ENCODE measurements around the gene GALNT5. TPM values are rescaled to one million over a fixed set of nuclear protein-coding genes. Genes with fewer than 3 reads are reported as not detected.

GALNT5 gene
- 0.19 TPM for total RNA-seq
- long read RNA-seq = 0 reads

GRCh38 chr2:157257312-157258252, at the start of gene GALNT5:
TSS of gene GALNT5 (plus strand) at chr2:157257705. CDS start at chr2:157258083, 378 bp downstream.
- no peak within 1 kb of the TSS for H3K27ac ChIP-seq (replicated peaks)
- no peaks in the 10 kb centered on the region for H3K9me3 ChIP-seq (replicated peaks)
- no peaks in the 10 kb centered on the region for H3K27me3 ChIP-seq (ENCODE audit: low read depth)
- no peak for DNase-seq
- peaks cover 22% of the 10 kb centered on the region for H3K4me1 ChIP-seq
- TF ChIP-seq CTCF (IDR thresholded peaks at IDR 0.05; ENCODE audit: borderline replicate concordance) = no peak
- peak within 1 kb of the TSS; percentile 52 for H3K4me3 ChIP-seq
- no peaks in the 10 kb centered on the region for H3K36me3 ChIP-seq
- intact Hi-C loops (cut with micrococcal nuclease) = no loop called here

- TF ChIP-seq CTCF (IDR thresholded peaks at IDR 0.05; ENCODE audit: borderline replicate concordance) = no peak
- Histone ChIP-seq H3K27me3 (ENCODE audit: low read depth) (no peaks in the 10 kb centered on the region), H3K9me3 (replicated peaks) (no peaks in the 10 kb centered on the region), H3K27ac (replicated peaks) (no peak overlapping the region), H3K36me3 (no peaks in the 10 kb centered on the region), H3K4me3 (no peak overlapping the region), H3K4me1 (no peaks in the 10 kb centered on the region)
- DNase-seq = no peak
- intact Hi-C loops (cut with micrococcal nuclease) = no loop called here
These were observed 41.1 kb upstream of the GALNT5 start for GRCh38 chr2:157216286-157216965.

GRCh38 chr2:157217409-157217808, 40.1 kb upstream of the GALNT5 start:
- intact Hi-C loops (cut with micrococcal nuclease) = no loop called here
- Histone ChIP-seq H3K27ac (replicated peaks) (no peak overlapping the region), H3K4me1 (no peaks in the 10 kb centered on the region), H3K36me3 (no peaks in the 10 kb centered on the region), H3K27me3 (ENCODE audit: low read depth) (no peaks in the 10 kb centered on the region), H3K9me3 (replicated peaks) (no peaks in the 10 kb centered on the region), H3K4me3 (no peak overlapping the region)
- no peak for TF ChIP-seq CTCF (IDR thresholded peaks at IDR 0.05; ENCODE audit: borderline replicate concordance)
- DNase-seq = no peak

GRCh38 chr2:157218911-157219310, 38.6 kb upstream of the GALNT5 start:
- H3K9me3 ChIP-seq (replicated peaks) = no peaks in the 10 kb centered on the region
- no peak for TF ChIP-seq CTCF (IDR thresholded peaks at IDR 0.05; ENCODE audit: borderline replicate concordance)
- DNase-seq = no peak
- intact Hi-C loops (cut with micrococcal nuclease) = no loop called here
- H3K4me1 ChIP-seq = no peaks in the 10 kb centered on the region
- H3K4me3 ChIP-seq = no peak overlapping the region
- H3K27me3 ChIP-seq (ENCODE audit: low read depth) = no peaks in the 10 kb centered on the region
- H3K36me3 ChIP-seq = no peaks in the 10 kb centered on the region
- no peak overlapping the region for H3K27ac ChIP-seq (replicated peaks)

- intact Hi-C loops (cut with micrococcal nuclease) = no loop called here
- Histone ChIP-seq H3K27ac (replicated peaks) (no peak overlapping the region), H3K27me3 (ENCODE audit: low read depth) (no peaks in the 10 kb centered on the region), H3K9me3 (replicated peaks) (no peaks in the 10 kb centered on the region), H3K4me3 (no peak overlapping the region), H3K36me3 (no peaks in the 10 kb centered on the region), H3K4me1 (no peaks in the 10 kb centered on the region)
- no peak for DNase-seq
- no peak for TF ChIP-seq CTCF (IDR thresholded peaks at IDR 0.05; ENCODE audit: borderline replicate concordance)
These were observed 37.0 kb upstream of the GALNT5 start for GRCh38 chr2:157220502-157220901.

Data from left ventricle myocardium inferior (tissue), 1 donor.